HepG2 (cell line): ENCODE results near the gene ARHGAP21.

Experiments
- ADNP ChIP-seq: sonication (generic); formaldehyde crosslinking; IDR thresholded peaks from 2 replicates; pipeline ENCODE4 v1.4.0; 2020; ENCODE audit warnings: missing genetic modification reagents
- BCL6 ChIP-seq: IDR thresholded peaks from 2 replicates; pipeline ENCODE4 v1.6.1; 2016; ENCODE audit warnings: missing genetic modification reagents, missing compliant biosample characterization
- BRD4 ChIP-seq: sonication (generic); formaldehyde crosslinking; IDR thresholded peaks from 2 replicates; pipeline ENCODE4 v1.4.0; 2020; ENCODE audit warnings: missing genetic modification reagents
- EP300 ChIP-seq, 3 experiments: sonication (generic) in 1 of 3; formaldehyde crosslinking in 1 of 3; IDR thresholded peaks; 2 replicates each; pipeline versions ENCODE4 v1.5.1 to v1.6.1; 2011 to 2020; ENCODE audit warnings: low read depth in 2 of 3, low read length in 2 of 3, borderline replicate concordance in 1 of 3, improper control_type of control experiment in 1 of 3, mild to moderate bottlenecking in 1 of 3, missing genetic modification reagents in 1 of 3, moderate library complexity in 1 of 3
- FOXP1 ChIP-seq, 2 experiments: fragments of 450-650 bp in 1 of 2; IDR thresholded peaks; 2 replicates each; pipeline ENCODE4 v1.6.1; 2017 to 2018; ENCODE audit warnings: antibody characterized with exemption in 1 of 2
- KDM1A ChIP-seq: IDR thresholded peaks from 2 replicates; pipeline ENCODE4 v1.6.1; 2016; ENCODE audit warnings: missing compliant biosample characterization
- KDM5A ChIP-seq: fragments of 200-600 bp; sonication (generic); IDR thresholded peaks from 2 replicates; pipeline ENCODE4 v1.7.0; 2018; ENCODE audit warnings: antibody characterized with exemption, mild to moderate bottlenecking, low read length, borderline replicate concordance
- TAF1 ChIP-seq: sonication (generic); formaldehyde crosslinking; IDR thresholded peaks from 2 replicates; pipeline ENCODE4 v1.4.0; 2020; ENCODE audit warnings: missing genetic modification reagents
- TF ChIP-seq, protein P1 (sequence below): sonication (generic); formaldehyde crosslinking; IDR thresholded peaks from 2 replicates; pipeline ENCODE4 v1.5.0; 2020; ENCODE audit warnings: mild to moderate bottlenecking, missing genetic modification reagents, moderate library complexity

DNA sequence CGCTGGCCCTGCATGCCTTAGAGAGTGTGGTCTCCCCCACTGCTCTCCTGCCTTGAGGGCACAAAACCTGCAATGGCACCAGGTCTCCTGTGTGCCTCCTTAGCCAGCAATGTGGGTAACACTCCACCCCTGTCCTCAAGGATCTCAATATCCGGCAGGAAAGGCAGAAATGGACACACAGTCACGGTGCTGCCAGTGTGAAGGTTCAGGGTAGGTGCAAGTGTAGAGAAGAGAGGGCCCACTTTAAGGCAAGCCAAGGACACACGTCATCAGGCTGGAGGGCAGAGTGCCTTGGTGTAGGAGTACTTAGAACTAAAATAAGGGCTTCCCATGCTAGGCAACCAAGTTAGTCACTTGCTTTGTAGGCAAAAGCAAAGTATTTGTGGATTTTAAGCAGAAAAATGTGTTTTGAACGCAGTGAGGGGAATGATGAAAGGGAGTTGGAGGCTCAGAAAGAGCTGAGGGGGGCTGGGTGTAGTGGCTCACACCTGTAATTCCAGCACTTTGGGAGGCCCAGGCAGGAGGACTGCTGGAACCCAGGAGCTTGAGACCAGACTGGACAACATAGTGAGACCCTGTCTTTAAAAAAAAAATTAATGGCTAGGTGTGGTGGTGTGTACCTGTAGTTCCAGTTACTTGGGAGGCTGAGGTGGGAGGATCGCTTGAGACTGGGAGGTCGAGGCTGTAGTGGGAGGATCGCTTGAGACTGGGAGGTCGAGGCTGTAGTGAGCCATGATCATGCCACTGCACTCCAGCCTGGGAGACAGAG is 152.8 kb downstream of the ARHGAP21 start:
- no peak for TF ChIP-seq TAF1 (CRISPR knock-in tag)
- TF ChIP-seq ADNP (CRISPR knock-in tag): no peak
- TF ChIP-seq EP300 (IDR thresholded peaks at IDR 0.05; ENCODE audit: low read depth in 2 of 2, low read length in 2 of 2): no peak
- no peak for TF ChIP-seq EP300 (CRISPR knock-in tag; IDR thresholded peaks at IDR 0.05; ENCODE audit: borderline replicate concordance)
- TF ChIP-seq BCL6: no peak
- no peak for TF ChIP-seq BRD4
- TF ChIP-seq FOXP1 (IDR thresholded peaks at IDR 0.05): no peak
- no peak for TF ChIP-seq FOXP1 (CRISPR knock-in tag; IDR thresholded peaks at IDR 0.05)
- no peak for TF ChIP-seq KDM1A
- TF ChIP-seq, protein P1, sequence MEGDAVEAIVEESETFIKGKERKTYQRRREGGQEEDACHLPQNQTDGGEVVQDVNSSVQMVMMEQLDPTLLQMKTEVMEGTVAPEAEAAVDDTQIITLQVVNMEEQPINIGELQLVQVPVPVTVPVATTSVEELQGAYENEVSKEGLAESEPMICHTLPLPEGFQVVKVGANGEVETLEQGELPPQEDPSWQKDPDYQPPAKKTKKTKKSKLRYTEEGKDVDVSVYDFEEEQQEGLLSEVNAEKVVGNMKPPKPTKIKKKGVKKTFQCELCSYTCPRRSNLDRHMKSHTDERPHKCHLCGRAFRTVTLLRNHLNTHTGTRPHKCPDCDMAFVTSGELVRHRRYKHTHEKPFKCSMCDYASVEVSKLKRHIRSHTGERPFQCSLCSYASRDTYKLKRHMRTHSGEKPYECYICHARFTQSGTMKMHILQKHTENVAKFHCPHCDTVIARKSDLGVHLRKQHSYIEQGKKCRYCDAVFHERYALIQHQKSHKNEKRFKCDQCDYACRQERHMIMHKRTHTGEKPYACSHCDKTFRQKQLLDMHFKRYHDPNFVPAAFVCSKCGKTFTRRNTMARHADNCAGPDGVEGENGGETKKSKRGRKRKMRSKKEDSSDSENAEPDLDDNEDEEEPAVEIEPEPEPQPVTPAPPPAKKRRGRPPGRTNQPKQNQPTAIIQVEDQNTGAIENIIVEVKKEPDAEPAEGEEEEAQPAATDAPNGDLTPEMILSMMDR (CRISPR knock-in tag): no peak
- TF ChIP-seq KDM5A: no peak
